GM10248 (cell line): ENCODE data around the gene TMEM143.
"Not testable (repeated sequence)": the region's sequence is repeated elsewhere in the genome, so short reads cannot be mapped to it uniquely, and the experiment has no call there.

ENCODE experiments used
- CTCF ChIA-PET: fragments of 300-600 bp; sonication (Branson Sonifier 250); formaldehyde crosslinking; extraction: SDS; loops from one replicate; lab custom pipeline; 2021; ENCODE audit warnings: antibody characterized with exemption; lab: Yijun Ruan, JAX
- POLR2A ChIA-PET: fragments of 350-650 bp; sonication (Branson Sonifier 250); formaldehyde crosslinking; extraction: SDS; loops from one replicate; lab custom pipeline; 2020; ENCODE audit warnings: antibody characterized with exemption; lab: Yijun Ruan, JAX
- DNase-seq: peaks from one replicate; pipeline ENCODE4 v3.0.0; 2012; ENCODE audit errors: extremely low spot score
- TF ChIP-seq, protein P1 (sequence below): IDR thresholded peaks from 2 replicates; pipeline ENCODE4 v1.5.1; 2012; ENCODE audit warnings: mild to moderate bottlenecking, low read depth; ENCODE audit errors: extremely low read depth, missing control alignments, control extremely low read depth

The TMEM143 gene

GRCh38 chr19:48392860-48393558 is 29.3 kb upstream of the TMEM143 start:
- no peak for DNase-seq
- POLR2A ChIA-PET = no interaction called here
- CTCF ChIA-PET = interaction anchor here (0.8 to 1.3 kb wide), 3 partner anchors 10 to 191 kb away, joined by 3 to 6 read pairs (median 3); no protein-coding TSS in a partner anchor
- TF ChIP-seq, protein P1, sequence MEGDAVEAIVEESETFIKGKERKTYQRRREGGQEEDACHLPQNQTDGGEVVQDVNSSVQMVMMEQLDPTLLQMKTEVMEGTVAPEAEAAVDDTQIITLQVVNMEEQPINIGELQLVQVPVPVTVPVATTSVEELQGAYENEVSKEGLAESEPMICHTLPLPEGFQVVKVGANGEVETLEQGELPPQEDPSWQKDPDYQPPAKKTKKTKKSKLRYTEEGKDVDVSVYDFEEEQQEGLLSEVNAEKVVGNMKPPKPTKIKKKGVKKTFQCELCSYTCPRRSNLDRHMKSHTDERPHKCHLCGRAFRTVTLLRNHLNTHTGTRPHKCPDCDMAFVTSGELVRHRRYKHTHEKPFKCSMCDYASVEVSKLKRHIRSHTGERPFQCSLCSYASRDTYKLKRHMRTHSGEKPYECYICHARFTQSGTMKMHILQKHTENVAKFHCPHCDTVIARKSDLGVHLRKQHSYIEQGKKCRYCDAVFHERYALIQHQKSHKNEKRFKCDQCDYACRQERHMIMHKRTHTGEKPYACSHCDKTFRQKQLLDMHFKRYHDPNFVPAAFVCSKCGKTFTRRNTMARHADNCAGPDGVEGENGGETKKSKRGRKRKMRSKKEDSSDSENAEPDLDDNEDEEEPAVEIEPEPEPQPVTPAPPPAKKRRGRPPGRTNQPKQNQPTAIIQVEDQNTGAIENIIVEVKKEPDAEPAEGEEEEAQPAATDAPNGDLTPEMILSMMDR = no peak

DNA sequence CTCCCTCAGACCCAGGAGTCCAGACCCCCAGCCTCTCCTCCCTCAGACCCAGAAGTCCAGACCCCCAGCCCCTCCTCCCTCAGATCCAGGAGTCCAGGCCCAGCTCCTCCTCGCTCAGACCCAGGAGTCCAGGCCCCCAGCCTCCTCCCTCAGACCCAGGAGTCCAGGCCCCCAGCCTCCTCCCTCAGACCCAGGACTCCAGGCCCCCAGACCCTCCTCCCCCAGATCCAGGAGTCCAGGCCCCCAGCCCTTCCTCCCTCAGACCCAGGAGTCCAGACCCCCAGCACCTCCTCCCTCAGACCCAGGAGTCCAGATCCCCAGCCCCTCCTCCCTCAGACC is 28.2 kb upstream of the TMEM143 start:
- CTCF ChIA-PET = interaction anchor here (0.7 to 2.4 kb wide), 18 partner anchors 10 to 201 kb away, joined by 3 to 38 read pairs (median 5); partner anchors contain the start of genes SYNGR4 and TMEM143
- DNase-seq = not testable (repeated sequence)
- POLR2A ChIA-PET = interaction anchor here (0.6 to 1.8 kb wide), 4 partner anchors 28 to 1552 kb away, joined by 3 to 12 read pairs (median 4); partner anchors contain the start of genes RPL18, SPHK2, SYNGR4 and TMEM143

DNA sequence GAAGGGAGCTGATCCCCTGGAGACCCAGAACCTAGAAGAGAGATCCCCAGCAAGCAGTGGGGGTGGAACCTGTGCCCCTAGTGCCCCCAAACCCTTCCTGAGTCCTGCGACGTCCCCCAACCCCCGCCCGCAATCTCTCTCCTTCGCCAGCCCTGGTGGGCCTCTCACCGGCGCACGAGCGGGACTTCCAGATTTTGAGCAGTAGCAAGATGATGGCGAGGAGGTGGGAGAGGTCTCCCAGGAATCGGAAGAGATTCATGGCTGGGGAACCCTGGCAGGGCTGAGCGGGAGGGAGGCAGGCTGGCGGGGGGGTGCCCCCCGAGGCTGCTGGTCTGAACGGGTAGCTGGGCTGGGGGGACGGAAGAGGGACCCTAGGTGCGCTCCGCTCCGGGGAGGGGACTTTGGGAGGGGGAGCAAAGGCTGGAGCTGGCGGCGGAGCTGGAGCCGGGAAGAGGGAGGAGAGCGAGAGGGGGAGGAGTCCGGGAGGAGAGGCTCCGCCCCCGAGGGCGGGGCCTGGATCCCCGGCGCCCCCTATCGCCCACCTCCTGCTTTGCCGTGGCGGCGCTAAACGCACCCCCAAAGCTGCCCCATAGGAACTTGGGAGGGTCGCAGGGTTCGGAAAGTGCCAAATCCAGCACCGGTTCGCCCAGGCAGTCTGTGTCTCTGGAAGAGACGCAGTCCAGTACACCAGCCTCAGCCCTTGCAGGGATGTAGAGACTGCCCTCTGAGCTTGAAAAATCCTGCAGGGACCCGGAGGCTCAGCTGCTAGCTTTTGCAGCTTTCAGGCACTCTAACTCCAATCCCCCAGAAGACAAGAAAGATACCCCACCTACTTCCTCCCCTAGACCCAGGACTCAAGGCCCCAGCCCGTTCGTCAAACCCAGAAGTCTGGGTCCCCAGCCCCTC is 27.6 kb upstream of the TMEM143 start, which contains the start of gene KDELR1:
TSS of gene KDELR1 (minus strand) at position 452 of the 906 bp plus-strand sequence. CDS start at position 259, 193 bp downstream.
- DNase-seq = peak; percentile 92
- CTCF ChIA-PET = interaction anchor here (0.7 to 2.4 kb wide), 27 partner anchors 10 to 201 kb away, joined by 3 to 38 read pairs (median 5); partner anchors contain the start of genes SYNGR4 and TMEM143

DNA sequence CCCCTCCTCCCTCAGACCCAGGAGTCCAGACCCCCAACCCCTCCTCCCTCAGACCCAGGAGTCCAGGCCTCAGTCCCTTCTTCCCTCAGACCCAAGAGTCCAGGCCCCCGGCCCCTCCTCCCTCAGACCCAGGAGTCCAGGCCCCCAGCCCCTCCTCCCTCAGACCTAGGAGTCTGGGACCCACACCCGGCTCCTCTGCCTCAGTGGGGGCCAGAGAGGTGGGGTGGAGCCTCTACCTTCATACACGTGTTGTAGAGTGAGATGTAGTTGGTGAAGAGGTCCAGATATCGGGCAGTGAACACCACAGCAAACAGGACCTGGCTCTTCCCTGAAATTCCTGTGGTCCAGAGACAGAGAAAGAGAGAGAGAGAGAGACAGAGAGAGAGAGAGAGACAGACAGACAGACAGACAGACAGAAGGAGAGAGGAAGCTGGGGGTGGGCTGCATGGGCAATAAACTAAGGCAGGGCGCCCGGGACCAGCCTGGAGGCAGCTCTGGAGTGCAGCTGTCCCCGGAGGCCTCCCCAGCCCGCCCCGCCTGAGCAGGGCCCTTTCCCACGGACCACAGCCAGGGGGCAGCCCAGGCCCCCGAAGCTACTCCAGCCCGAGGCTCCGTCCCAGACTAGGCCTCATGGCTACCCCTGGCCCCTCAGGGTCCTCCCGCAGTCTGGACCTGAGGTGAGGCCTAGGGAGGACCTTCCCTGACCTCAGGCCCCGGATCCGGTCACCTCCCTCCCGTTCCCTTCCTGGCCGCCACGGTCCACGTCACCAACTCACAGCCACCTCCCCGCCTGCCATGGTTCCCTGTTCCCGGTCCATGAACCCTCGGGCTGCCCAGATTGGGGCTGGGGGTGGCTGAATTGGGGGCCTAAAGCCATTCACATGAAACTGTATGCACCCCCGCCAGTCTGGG is 26.7 kb upstream of the TMEM143 start:
- ChIA-PET CTCF (interaction anchor here (0.7 to 2.4 kb wide), 21 partner anchors 10 to 198 kb away, joined by 3 to 38 read pairs (median 5); partner anchors contain the start of genes SYNGR4 and TMEM143), POLR2A (interaction anchor here (1.8 kb wide), 1 partner anchor 26 kb away, joined by 12 read pairs; the partner anchor contains the start of genes SYNGR4 and TMEM143)
- TF ChIP-seq, protein P1 = peak; percentile 60
- peak; percentile 77 for DNase-seq

More for the DNA sequence above, 27.6 kb upstream of the TMEM143 start, which contains the start of gene KDELR1:
- POLR2A ChIA-PET = interaction anchor here (0.6 to 1.8 kb wide), 5 partner anchors 10 to 1551 kb away, joined by 3 to 12 read pairs (median 3); partner anchors contain the start of genes RPL18, SPHK2, SYNGR4 and TMEM143
- TF ChIP-seq, protein P1 = peak; percentile 91

- ChIA-PET CTCF (no interaction called here), POLR2A (no interaction called here)
- TF ChIP-seq, protein P1 = no peak
- DNase-seq = no peak
Observed at GRCh38 chr19:48386981-48387380, 23.2 kb upstream of the TMEM143 start.

DNA sequence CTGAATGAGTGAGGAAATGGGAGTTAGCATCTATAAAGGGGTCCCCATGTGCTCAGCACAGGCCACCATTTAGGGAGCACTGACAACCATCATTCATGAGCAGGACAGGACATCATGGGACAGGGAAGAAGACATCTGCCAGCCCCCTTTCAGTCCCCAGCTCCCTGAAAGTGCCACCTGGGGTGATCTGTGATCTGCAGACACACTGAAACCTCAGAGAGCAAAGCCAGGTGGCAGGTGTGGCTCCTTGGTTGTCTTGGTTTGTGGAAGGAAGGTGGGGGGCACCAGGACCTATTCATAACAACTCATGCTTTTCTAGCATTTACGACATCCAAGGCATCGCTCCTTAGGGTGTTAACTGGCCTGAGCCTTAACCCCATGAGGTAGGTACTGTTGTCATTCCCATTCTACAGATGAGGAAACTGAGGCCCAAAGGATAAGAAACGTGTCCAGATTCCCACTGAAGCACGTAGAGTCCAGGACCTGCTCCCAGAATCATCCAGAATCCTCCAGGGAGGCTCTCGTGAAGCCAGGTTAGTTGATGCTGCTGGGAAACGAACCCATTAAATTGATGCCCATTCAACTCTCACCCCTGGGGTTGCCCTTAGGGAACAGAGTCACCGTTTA is 21.8 kb upstream of the TMEM143 start:
- TF ChIP-seq, protein P1 = no peak
- POLR2A ChIA-PET = no interaction called here
- DNase-seq = no peak
- CTCF ChIA-PET = no interaction called here
